IPS-20b (cell line): ENCODE measurements around the gene WDR86.

Source experiments
- H3K27ac ChIP-seq: one replicate; pipeline ENCODE4 v1.5.1; 2013; ENCODE audit warnings: low read length
- H3K27me3 ChIP-seq: 2 replicates; pipeline ENCODE4 v1.6.1; 2013; ENCODE audit warnings: mild to moderate bottlenecking, low read length, inconsistent platforms; ENCODE audit not compliant: insufficient read depth
- H3K36me3 ChIP-seq: 2 replicates; pipeline ENCODE4 v1.6.1; 2013; ENCODE audit warnings: low read depth, mild to moderate bottlenecking, inconsistent platforms, low read length, moderate library complexity; ENCODE audit not compliant: insufficient read depth
- H3K4me1 ChIP-seq: 2 replicates; pipeline ENCODE4 v1.6.1; 2013; ENCODE audit warnings: mild to moderate bottlenecking, control low read depth, inconsistent platforms, low read length, moderate library complexity; ENCODE audit not compliant: insufficient read depth
- H3K4me3 ChIP-seq: 2 replicates; pipeline ENCODE4 v1.5.1; 2013; ENCODE audit warnings: mild to moderate bottlenecking, low read length, inconsistent platforms
- H3K9ac ChIP-seq: 2 replicates; pipeline ENCODE4 v1.6.1; 2013; ENCODE audit warnings: low read depth, mild to moderate bottlenecking, inconsistent platforms, low read length, moderate library complexity
- H3K9me3 ChIP-seq: 2 replicates; pipeline ENCODE4 v1.6.1; 2013; ENCODE audit warnings: mild to moderate bottlenecking, low read depth, low read length, inconsistent platforms; ENCODE audit not compliant: insufficient read depth

Gene WDR86

GRCh38 chr7:151376218-151376902 is 33.5 kb downstream of the WDR86 start:
- Histone ChIP-seq H3K36me3 (peaks cover 45% of the 10 kb centered on the region), H3K9ac (no peak overlapping the region)

GRCh38 chr7:151375530-151376217 is 34.2 kb downstream of the WDR86 start:
- Histone ChIP-seq H3K4me1 (peaks cover 12% of the 10 kb centered on the region; the same call in 1 of the 2 replicates), H3K36me3 (peaks cover 45% of the 10 kb centered on the region), H3K9ac (no peak overlapping the region), H3K4me3 (no peak overlapping the region), H3K9me3 (no peaks in the 10 kb centered on the region), H3K27me3 (no peaks in the 10 kb centered on the region), H3K27ac (no peak overlapping the region)

More at GRCh38 chr7:151376218-151376902, 33.5 kb downstream of the WDR86 start:
- peaks cover 5% of the 10 kb centered on the region; the same call in 1 of the 2 replicates for H3K27me3 ChIP-seq
- no peak overlapping the region for H3K27ac ChIP-seq
- peaks cover 12% of the 10 kb centered on the region; the same call in 1 of the 2 replicates for H3K4me1 ChIP-seq
- H3K4me3 ChIP-seq: no peak overlapping the region
- no peaks in the 10 kb centered on the region for H3K9me3 ChIP-seq

GRCh38 chr7:151374726-151375125 is 35.1 kb downstream of the WDR86 start:
- H3K36me3 ChIP-seq: peaks cover 45% of the 10 kb centered on the region
- H3K9ac ChIP-seq: no peak overlapping the region
- no peak overlapping the region for H3K4me3 ChIP-seq
- no peaks in the 10 kb centered on the region for H3K9me3 ChIP-seq
- H3K27me3 ChIP-seq: no peaks in the 10 kb centered on the region
- H3K27ac ChIP-seq: no peak overlapping the region
- peaks cover 12% of the 10 kb centered on the region; the same call in 1 of the 2 replicates for H3K4me1 ChIP-seq

GRCh38 chr7:151374139-151374538 is 35.7 kb downstream of the WDR86 start:
- no peaks in the 10 kb centered on the region for H3K9me3 ChIP-seq
- peaks cover 46% of the 10 kb centered on the region for H3K36me3 ChIP-seq
- H3K4me3 ChIP-seq: no peak overlapping the region
- no peak overlapping the region for H3K9ac ChIP-seq
- H3K4me1 ChIP-seq: peaks cover 12% of the 10 kb centered on the region; the same call in 1 of the 2 replicates
- H3K27me3 ChIP-seq: no peaks in the 10 kb centered on the region
- no peak overlapping the region for H3K27ac ChIP-seq

- H3K36me3 ChIP-seq: peaks cover 44% of the 10 kb centered on the region
- peaks cover 12% of the 10 kb centered on the region; the same call in 1 of the 2 replicates for H3K4me1 ChIP-seq
- H3K27ac ChIP-seq: no peak overlapping the region
- no peaks in the 10 kb centered on the region for H3K27me3 ChIP-seq
- H3K9me3 ChIP-seq: no peaks in the 10 kb centered on the region
- H3K4me3 ChIP-seq: no peak overlapping the region
- H3K9ac ChIP-seq: no peak overlapping the region
These were observed 36.2 kb downstream of the WDR86 start for GRCh38 chr7:151373599-151373998.

GRCh38 chr7:151372612-151373265 is 37.1 kb downstream of the WDR86 start:
- Histone ChIP-seq H3K9ac (no peak overlapping the region), H3K27ac (no peak overlapping the region), H3K4me3 (no peak overlapping the region), H3K27me3 (no peaks in the 10 kb centered on the region), H3K9me3 (no peaks in the 10 kb centered on the region), H3K36me3 (peaks cover 36% of the 10 kb centered on the region), H3K4me1 (peaks cover 12% of the 10 kb centered on the region; the same call in 1 of the 2 replicates)

- Histone ChIP-seq H3K36me3 (peaks cover 24% of the 10 kb centered on the region), H3K9me3 (no peaks in the 10 kb centered on the region)
These were observed 38.6 kb downstream of the WDR86 start for GRCh38 chr7:151371266-151371665.

GRCh38 chr7:151368136-151368571 is 41.7 kb downstream of the WDR86 start:
- Histone ChIP-seq H3K9ac (no peak overlapping the region), H3K4me1 (peaks cover 11% of the 10 kb centered on the region), H3K27ac (no peak overlapping the region), H3K27me3 (no peaks in the 10 kb centered on the region), H3K9me3 (no peaks in the 10 kb centered on the region), H3K36me3 (peaks cover 7% of the 10 kb centered on the region; the same call in 1 of the 2 replicates), H3K4me3 (no peak overlapping the region)

More at GRCh38 chr7:151371266-151371665, 38.6 kb downstream of the WDR86 start:
- Histone ChIP-seq H3K4me1 (peaks cover 12% of the 10 kb centered on the region), H3K27me3 (no peaks in the 10 kb centered on the region), H3K4me3 (no peak overlapping the region), H3K27ac (no peak overlapping the region), H3K9ac (no peak overlapping the region)

- Histone ChIP-seq H3K4me3 (no peak overlapping the region), H3K27ac (no peak overlapping the region), H3K9ac (no peak overlapping the region), H3K4me1 (peaks cover 3% of the 10 kb centered on the region), H3K36me3 (peaks cover 10% of the 10 kb centered on the region; the same call in 1 of the 2 replicates), H3K27me3 (no peaks in the 10 kb centered on the region), H3K9me3 (no peaks in the 10 kb centered on the region)
These were observed 42.6 kb downstream of the WDR86 start for GRCh38 chr7:151367284-151367683.

- H3K27ac ChIP-seq: no peak overlapping the region
- H3K36me3 ChIP-seq: peaks cover 15% of the 10 kb centered on the region
These were observed 43.0 kb downstream of the WDR86 start for GRCh38 chr7:151366880-151367222.

GRCh38 chr7:151366166-151366879 is 43.5 kb downstream of the WDR86 start:
- Histone ChIP-seq H3K27me3 (no peaks in the 10 kb centered on the region), H3K9ac (peak overlapping the region; percentile 25; the same call in 1 of the 2 replicates), H3K4me1 (no peaks in the 10 kb centered on the region; the same call in 1 of the 2 replicates), H3K4me3 (no peak overlapping the region), H3K9me3 (no peaks in the 10 kb centered on the region), H3K36me3 (peaks cover 20% of the 10 kb centered on the region), H3K27ac (no peak overlapping the region)

More at GRCh38 chr7:151366880-151367222, 43.0 kb downstream of the WDR86 start:
- Histone ChIP-seq H3K9ac (peak overlapping the region; percentile 25; the same call in 1 of the 2 replicates), H3K4me1 (no peaks in the 10 kb centered on the region; the same call in 1 of the 2 replicates), H3K4me3 (no peak overlapping the region), H3K27me3 (no peaks in the 10 kb centered on the region), H3K9me3 (no peaks in the 10 kb centered on the region)
